HEK293 (cell line): ENCODE results near the gene CXXC4.

Source experiments
- CTCF ChIA-PET: fragments of 350-600 bp; formaldehyde crosslinking; extraction: SDS; loops from one replicate; lab custom pipeline; 2021; ENCODE audit warnings: antibody characterized with exemption; lab: Yijun Ruan, JAX
- POLR2A ChIA-PET: fragments of 300-600 bp; formaldehyde crosslinking; extraction: SDS; loops from one replicate; lab custom pipeline; 2020; ENCODE audit warnings: antibody characterized with exemption, inconsistent platforms; lab: Yijun Ruan, JAX
- H3K27ac ChIP-seq: fragments of 200-500 bp; sonication (Bioruptor generic); 2 replicates; pipeline ENCODE4 v1.5.1; 2014; ENCODE audit warnings: low read depth, low read length, control low read depth, inconsistent platforms; ENCODE audit errors: extremely low read depth
- H3K36me3 ChIP-seq, 2 experiments: fragments of 200-500 bp in 1 of 2; sonication (Bioruptor generic) in 1 of 2; 1 replicate in 1 of 2; 2 replicates in 1 of 2; pipeline ENCODE4 v1.5.1; 2014 to 2017; ENCODE audit warnings: inconsistent platforms in 2 of 2, low read length in 2 of 2; ENCODE audit not compliant: control insufficient read depth in 2 of 2, insufficient read depth in 1 of 2
- H3K4me1 ChIP-seq: fragments of 200-500 bp; sonication (Bioruptor generic); 2 replicates; pipeline ENCODE4 v1.5.1; 2014; ENCODE audit warnings: mild to moderate bottlenecking, low read length, inconsistent platforms; ENCODE audit not compliant: control insufficient read depth, insufficient read depth
- H3K4me3 ChIP-seq: 2 replicates; pipeline ENCODE4 v1.5.1; 2011; ENCODE audit warnings: low read depth, mild to moderate bottlenecking, control low read depth, low read length, moderate library complexity
- H3K9me3 ChIP-seq: fragments of 200-500 bp; sonication (Bioruptor generic); 2 replicates; pipeline ENCODE4 v1.5.1; 2014; ENCODE audit warnings: low read depth, low read length, inconsistent platforms; ENCODE audit not compliant: control insufficient read depth, insufficient read depth
- EGR2 ChIP-seq: fragments of 450-650 bp; formaldehyde crosslinking; IDR thresholded peaks from 2 replicates; pipeline ENCODE4 v1.5.1; 2016; ENCODE audit warnings: low read depth, missing biosample characterization, missing genetic modification characterization
- FEZF1 ChIP-seq: fragments of 450-650 bp; formaldehyde crosslinking; IDR thresholded peaks from 2 replicates; pipeline ENCODE4 v1.5.1; 2016; ENCODE audit warnings: missing biosample characterization, missing genetic modification characterization
- WT1 ChIP-seq: fragments of 450-650 bp; formaldehyde crosslinking; IDR thresholded peaks from 2 replicates; pipeline ENCODE4 v1.5.1; 2016; ENCODE audit warnings: missing biosample characterization, missing genetic modification characterization
- ZBTB48 ChIP-seq: fragments of 450-650 bp; formaldehyde crosslinking; IDR thresholded peaks from 2 replicates; pipeline ENCODE4 v1.5.1; 2016; ENCODE audit warnings: missing biosample characterization, missing genetic modification characterization
- ZNF114 ChIP-seq: fragments of 450-650 bp; formaldehyde crosslinking; IDR thresholded peaks from 2 replicates; pipeline ENCODE4 v1.5.0; 2017; ENCODE audit warnings: missing biosample characterization, missing genetic modification characterization
- ZNF146 ChIP-seq: fragments of 450-650 bp; formaldehyde crosslinking; IDR thresholded peaks from 2 replicates; pipeline ENCODE4 v1.5.1; 2016; ENCODE audit warnings: missing biosample characterization, missing genetic modification characterization
- ZNF157 ChIP-seq: fragments of 450-650 bp; formaldehyde crosslinking; IDR thresholded peaks from 2 replicates; pipeline ENCODE4 v1.5.1; 2016; ENCODE audit warnings: missing biosample characterization, missing genetic modification characterization
- ZNF174 ChIP-seq: fragments of 450-650 bp; formaldehyde crosslinking; IDR thresholded peaks from 2 replicates; pipeline ENCODE4 v1.5.0; 2017; ENCODE audit warnings: missing biosample characterization, mild to moderate bottlenecking, missing genetic modification characterization
- ZNF24 ChIP-seq: fragments of 450-650 bp; formaldehyde crosslinking; IDR thresholded peaks from 2 replicates; pipeline ENCODE4 v1.5.1; 2016; ENCODE audit warnings: missing biosample characterization, missing genetic modification characterization
- ZNF48 ChIP-seq: fragments of 450-650 bp; formaldehyde crosslinking; IDR thresholded peaks from 2 replicates; pipeline ENCODE4 v1.5.1; 2016; ENCODE audit warnings: missing biosample characterization, missing genetic modification characterization
- ZNF560 ChIP-seq: fragments of 450-650 bp; formaldehyde crosslinking; IDR thresholded peaks from 2 replicates; pipeline ENCODE4 v1.5.1; 2017; ENCODE audit warnings: missing biosample characterization, missing genetic modification characterization, borderline replicate concordance
- ZNF596 ChIP-seq: fragments of 450-650 bp; IDR thresholded peaks from 2 replicates; pipeline ENCODE4 v1.5.0; 2018; ENCODE audit warnings: missing biosample characterization, mild to moderate bottlenecking, missing genetic modification characterization, moderate library complexity
- ZNF610 ChIP-seq: fragments of 450-650 bp; formaldehyde crosslinking; IDR thresholded peaks from 2 replicates; pipeline ENCODE4 v1.5.1; 2016; ENCODE audit warnings: missing biosample characterization, missing genetic modification characterization, borderline replicate concordance
- ZNF654 ChIP-seq: fragments of 450-650 bp; formaldehyde crosslinking; IDR thresholded peaks from 2 replicates; pipeline ENCODE4 v1.5.1; 2016; ENCODE audit warnings: low read depth, missing biosample characterization, missing genetic modification characterization
- ZNF660 ChIP-seq: fragments of 450-650 bp; IDR thresholded peaks from 2 replicates; pipeline ENCODE4 v1.5.1; 2018; ENCODE audit warnings: missing biosample characterization, mild to moderate bottlenecking, missing genetic modification characterization
- ZNF777 ChIP-seq: fragments of 450-650 bp; formaldehyde crosslinking; IDR thresholded peaks from 2 replicates; pipeline ENCODE4 v1.5.1; 2017; ENCODE audit warnings: missing biosample characterization, missing genetic modification characterization, borderline replicate concordance
- ZNF792 ChIP-seq: fragments of 450-650 bp; formaldehyde crosslinking; IDR thresholded peaks from 2 replicates; pipeline ENCODE4 v1.5.1; 2016; ENCODE audit warnings: missing biosample characterization, missing genetic modification characterization
- ZSCAN23 ChIP-seq: fragments of 450-650 bp; formaldehyde crosslinking; IDR thresholded peaks from 2 replicates; pipeline ENCODE4 v1.5.1; 2016; ENCODE audit warnings: missing biosample characterization, missing genetic modification characterization
- TF ChIP-seq, protein P1 (sequence below): fragments of 450-650 bp; formaldehyde crosslinking; IDR thresholded peaks from 2 replicates; pipeline ENCODE4 v1.5.1; 2016; ENCODE audit warnings: missing biosample characterization, missing genetic modification characterization
- TF ChIP-seq, protein P2 (sequence below): fragments of 450-650 bp; formaldehyde crosslinking; IDR thresholded peaks from 2 replicates; pipeline ENCODE4 v1.5.1; 2016; ENCODE audit warnings: missing biosample characterization, missing genetic modification characterization, borderline replicate concordance
- TF ChIP-seq, protein P3 (sequence below): fragments of 450-650 bp; formaldehyde crosslinking; IDR thresholded peaks from 2 replicates; pipeline ENCODE4 v1.5.1; 2016; ENCODE audit warnings: missing biosample characterization, missing genetic modification characterization
- TF ChIP-seq, protein P4 (sequence below): fragments of 450-650 bp; formaldehyde crosslinking; IDR thresholded peaks from 2 replicates; pipeline ENCODE4; 2016; ENCODE audit warnings: missing biosample characterization, missing genetic modification characterization
- TF ChIP-seq, protein P5 (sequence below): fragments of 450-650 bp; formaldehyde crosslinking; IDR thresholded peaks from 2 replicates; pipeline ENCODE4 v1.5.1; 2016; ENCODE audit warnings: missing biosample characterization, missing genetic modification characterization

Gene CXXC4

DNA sequence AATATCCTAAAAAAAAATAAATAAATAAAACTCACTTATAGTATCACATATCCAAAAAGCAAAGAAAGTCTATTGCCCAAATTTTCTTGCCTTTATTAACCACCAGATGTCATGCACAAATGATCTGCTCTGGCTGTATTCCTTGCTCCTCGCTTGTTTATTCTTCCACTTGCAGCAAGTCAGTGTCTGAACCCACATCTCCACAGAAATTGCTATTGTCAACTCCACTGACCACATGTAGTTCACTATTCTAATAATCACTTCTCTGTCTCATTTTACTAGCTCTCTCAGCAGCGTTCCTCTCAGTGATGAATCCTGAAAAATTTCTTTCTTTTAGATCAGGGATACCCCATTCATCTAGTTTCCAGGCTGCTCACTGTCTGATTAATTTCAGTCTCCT lies 29.3 kb upstream of the CXXC4 start:
- H3K4me3 ChIP-seq = no peak overlapping the region
- no peaks in the 10 kb centered on the region for H3K4me1 ChIP-seq
- no peak overlapping the region for H3K27ac ChIP-seq
- TF ChIP-seq ZNF596 (tag by site-specific recombination) (no peak), ZSCAN23 (no peak), ZNF660 (tag by site-specific recombination) (no peak), ZBTB48 (tag by site-specific recombination) (no peak), ZNF560 (no peak), ZNF792 (no peak), ZNF654 (tag by site-specific recombination) (no peak), WT1 (no peak)
- TF ChIP-seq, protein P1, sequence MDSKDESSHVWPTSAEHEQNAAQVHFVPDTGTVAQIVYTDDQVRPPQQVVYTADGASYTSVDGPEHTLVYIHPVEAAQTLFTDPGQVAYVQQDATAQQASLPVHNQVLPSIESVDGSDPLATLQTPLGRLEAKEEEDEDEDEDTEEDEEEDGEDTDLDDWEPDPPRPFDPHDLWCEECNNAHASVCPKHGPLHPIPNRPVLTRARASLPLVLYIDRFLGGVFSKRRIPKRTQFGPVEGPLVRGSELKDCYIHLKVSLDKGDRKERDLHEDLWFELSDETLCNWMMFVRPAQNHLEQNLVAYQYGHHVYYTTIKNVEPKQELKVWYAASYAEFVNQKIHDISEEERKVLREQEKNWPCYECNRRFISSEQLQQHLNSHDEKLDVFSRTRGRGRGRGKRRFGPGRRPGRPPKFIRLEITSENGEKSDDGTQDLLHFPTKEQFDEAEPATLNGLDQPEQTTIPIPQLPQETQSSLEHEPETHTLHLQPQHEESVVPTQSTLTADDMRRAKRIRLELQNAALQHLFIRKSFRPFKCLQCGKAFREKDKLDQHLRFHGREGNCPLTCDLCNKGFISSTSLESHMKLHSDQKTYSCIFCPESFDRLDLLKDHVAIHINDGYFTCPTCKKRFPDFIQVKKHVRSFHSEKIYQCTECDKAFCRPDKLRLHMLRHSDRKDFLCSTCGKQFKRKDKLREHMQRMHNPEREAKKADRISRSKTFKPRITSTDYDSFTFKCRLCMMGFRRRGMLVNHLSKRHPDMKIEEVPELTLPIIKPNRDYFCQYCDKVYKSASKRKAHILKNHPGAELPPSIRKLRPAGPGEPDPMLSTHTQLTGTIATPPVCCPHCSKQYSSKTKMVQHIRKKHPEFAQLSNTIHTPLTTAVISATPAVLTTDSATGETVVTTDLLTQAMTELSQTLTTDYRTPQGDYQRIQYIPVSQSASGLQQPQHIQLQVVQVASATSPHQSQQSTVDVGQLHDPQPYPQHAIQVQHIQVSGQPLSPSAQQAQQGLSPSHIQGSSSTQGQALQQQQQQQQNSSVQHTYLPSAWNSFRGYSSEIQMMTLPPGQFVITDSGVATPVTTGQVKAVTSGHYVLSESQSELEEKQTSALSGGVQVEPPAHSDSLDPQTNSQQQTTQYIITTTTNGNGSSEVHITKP (tag by site-specific recombination) = no peak
- TF ChIP-seq, protein P2, sequence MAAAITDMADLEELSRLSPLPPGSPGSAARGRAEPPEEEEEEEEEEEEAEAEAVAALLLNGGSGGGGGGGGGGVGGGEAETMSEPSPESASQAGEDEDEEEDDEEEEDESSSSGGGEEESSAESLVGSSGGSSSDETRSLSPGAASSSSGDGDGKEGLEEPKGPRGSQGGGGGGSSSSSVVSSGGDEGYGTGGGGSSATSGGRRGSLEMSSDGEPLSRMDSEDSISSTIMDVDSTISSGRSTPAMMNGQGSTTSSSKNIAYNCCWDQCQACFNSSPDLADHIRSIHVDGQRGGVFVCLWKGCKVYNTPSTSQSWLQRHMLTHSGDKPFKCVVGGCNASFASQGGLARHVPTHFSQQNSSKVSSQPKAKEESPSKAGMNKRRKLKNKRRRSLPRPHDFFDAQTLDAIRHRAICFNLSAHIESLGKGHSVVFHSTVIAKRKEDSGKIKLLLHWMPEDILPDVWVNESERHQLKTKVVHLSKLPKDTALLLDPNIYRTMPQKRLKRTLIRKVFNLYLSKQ (tag by site-specific recombination) = no peak
- CTCF ChIA-PET = interaction anchor here (0.6 kb wide), 1 partner anchor 81 kb away, joined by 10 read pairs; no protein-coding TSS in a partner anchor
- POLR2A ChIA-PET = no interaction called here
- H3K36me3 ChIP-seq = no peaks in the 10 kb centered on the region
- H3K9me3 ChIP-seq = no peaks in the 10 kb centered on the region

DNA sequence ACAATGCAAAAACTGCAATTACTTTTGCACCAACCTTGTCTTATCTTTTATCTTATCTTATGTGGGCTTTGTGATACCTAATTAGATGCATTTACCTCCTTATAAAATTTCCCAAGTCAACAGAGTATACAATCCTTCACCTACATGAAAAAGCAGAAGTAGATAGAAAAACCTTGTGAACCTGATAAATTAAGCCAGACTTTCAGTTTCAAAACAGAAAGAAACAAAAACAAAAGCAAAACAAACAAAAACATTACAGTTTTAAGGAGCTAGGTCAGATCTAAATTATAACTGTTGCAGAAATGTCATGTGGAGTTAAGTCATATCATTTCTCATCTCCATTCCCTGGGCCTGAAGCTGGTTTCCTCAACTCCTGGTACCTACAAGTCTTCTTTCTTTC lies 24.9 kb upstream of the CXXC4 start:
- no peaks in the 10 kb centered on the region for H3K4me1 ChIP-seq
- H3K27ac ChIP-seq = no peak overlapping the region
- ChIA-PET CTCF (no interaction called here), POLR2A (no interaction called here)
- TF ChIP-seq ZNF114 (tag by site-specific recombination) (no peak), ZNF48 (no peak), ZNF157 (tag by site-specific recombination) (no peak), EGR2 (tag by site-specific recombination) (no peak)
- H3K4me3 ChIP-seq = no peak overlapping the region
- H3K36me3 ChIP-seq = no peaks in the 10 kb centered on the region
- no peaks in the 10 kb centered on the region for H3K9me3 ChIP-seq

DNA sequence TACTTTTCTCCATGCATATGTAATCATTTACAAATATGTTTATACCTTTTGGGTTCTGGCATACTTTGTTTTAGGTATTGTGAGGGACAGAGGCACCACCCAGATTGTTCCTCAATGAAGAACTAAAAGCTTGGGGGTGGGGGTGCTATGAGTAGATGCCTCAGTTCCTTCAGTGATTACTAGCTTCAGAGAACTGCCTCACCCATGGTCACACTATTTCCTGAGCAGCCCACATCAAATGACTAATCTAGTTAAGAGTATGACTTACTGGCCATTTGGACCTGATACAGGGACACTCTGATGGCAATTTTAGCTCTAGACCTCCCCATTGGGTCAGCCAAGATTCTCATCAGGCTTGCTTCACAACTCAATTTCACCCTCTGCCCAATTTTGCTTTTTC lies 22.2 kb upstream of the CXXC4 start:
- Histone ChIP-seq H3K27ac (no peak overlapping the region), H3K4me1 (no peaks in the 10 kb centered on the region), H3K4me3 (no peak overlapping the region), H3K9me3 (no peaks in the 10 kb centered on the region), H3K36me3 (no peaks in the 10 kb centered on the region)
- ChIA-PET CTCF (interaction anchor here (0.7 kb wide), 1 partner anchor 111 kb away, joined by 3 read pairs; no protein-coding TSS in a partner anchor), POLR2A (no interaction called here)
- TF ChIP-seq, protein P3, sequence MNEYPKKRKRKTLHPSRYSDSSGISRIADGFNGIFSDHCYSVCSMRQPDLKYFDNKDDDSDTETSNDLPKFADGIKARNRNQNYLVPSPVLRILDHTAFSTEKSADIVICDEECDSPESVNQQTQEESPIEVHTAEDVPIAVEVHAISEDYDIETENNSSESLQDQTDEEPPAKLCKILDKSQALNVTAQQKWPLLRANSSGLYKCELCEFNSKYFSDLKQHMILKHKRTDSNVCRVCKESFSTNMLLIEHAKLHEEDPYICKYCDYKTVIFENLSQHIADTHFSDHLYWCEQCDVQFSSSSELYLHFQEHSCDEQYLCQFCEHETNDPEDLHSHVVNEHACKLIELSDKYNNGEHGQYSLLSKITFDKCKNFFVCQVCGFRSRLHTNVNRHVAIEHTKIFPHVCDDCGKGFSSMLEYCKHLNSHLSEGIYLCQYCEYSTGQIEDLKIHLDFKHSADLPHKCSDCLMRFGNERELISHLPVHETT = no peak
- TF ChIP-seq ZNF24 = no peak
- TF ChIP-seq, protein P4, sequence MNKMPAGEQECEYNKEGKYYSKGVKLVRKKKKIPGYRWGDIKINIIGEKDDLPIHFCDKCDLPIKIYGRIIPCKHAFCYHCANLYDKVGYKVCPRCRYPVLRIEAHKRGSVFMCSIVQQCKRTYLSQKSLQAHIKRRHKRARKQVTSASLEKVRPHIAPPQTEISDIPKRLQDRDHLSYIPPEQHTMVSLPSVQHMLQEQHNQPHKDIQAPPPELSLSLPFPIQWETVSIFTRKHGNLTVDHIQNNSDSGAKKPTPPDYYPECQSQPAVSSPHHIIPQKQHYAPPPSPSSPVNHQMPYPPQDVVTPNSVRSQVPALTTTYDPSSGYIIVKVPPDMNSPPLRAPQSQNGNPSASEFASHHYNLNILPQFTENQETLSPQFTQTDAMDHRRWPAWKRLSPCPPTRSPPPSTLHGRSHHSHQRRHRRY (tag by site-specific recombination) = no peak
- TF ChIP-seq ZNF777 (tag by site-specific recombination) = no peak
- no peak for TF ChIP-seq ZNF174
- no peak for TF ChIP-seq FEZF1
- TF ChIP-seq, protein P5, sequence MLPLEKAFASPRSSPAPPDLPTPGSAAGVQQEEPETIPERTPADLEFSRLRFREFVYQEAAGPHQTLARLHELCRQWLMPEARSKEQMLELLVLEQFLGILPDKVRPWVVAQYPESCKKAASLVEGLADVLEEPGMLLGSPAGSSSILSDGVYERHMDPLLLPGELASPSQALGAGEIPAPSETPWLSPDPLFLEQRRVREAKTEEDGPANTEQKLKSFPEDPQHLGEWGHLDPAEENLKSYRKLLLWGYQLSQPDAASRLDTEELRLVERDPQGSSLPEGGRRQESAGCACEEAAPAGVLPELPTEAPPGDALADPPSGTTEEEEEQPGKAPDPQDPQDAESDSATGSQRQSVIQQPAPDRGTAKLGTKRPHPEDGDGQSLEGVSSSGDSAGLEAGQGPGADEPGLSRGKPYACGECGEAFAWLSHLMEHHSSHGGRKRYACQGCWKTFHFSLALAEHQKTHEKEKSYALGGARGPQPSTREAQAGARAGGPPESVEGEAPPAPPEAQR (tag by site-specific recombination) = no peak
- no peak for TF ChIP-seq ZNF610 (tag by site-specific recombination)
- TF ChIP-seq ZNF146 = no peak
